Thoracic aorta (tissue), 2 donors: Measurements from ENCODE around the gene LTBR. TPM values are rescaled to one million over a fixed set of nuclear protein-coding genes. Genes with fewer than 3 reads are reported as not detected.
A peak's percentile ranks its signal among the peaks of the same experiment; 100 is the strongest.

Experiments used
- ATAC-seq: fragments of 150-250 bp; one replicate; pipeline ENCODE4 v1.8.0; 2017; ENCODE audit warnings: low read depth; ENCODE audit not compliant: insufficient number of reproducible peaks, low FRiP score
- DNase-seq: peaks from one replicate; pipeline ENCODE4 v3.0.0-alpha.2; 2020; ENCODE audit warnings: low spot score
- H3K27ac ChIP-seq, 2 donors: fragments of 200-600 bp; sonication (generic); 1 replicate in 1 of 2; 2 replicates in 1 of 2; pipeline ENCODE4 v1.5.1; 2016; ENCODE audit warnings: mild to moderate bottlenecking in 2 of 2, moderate library complexity in 2 of 2
- H3K27me3 ChIP-seq: fragments of 200-600 bp; sonication (generic); replicated peaks from 2 replicates; pipeline ENCODE4 v1.6.0; 2016; ENCODE audit warnings: mild to moderate bottlenecking; ENCODE audit not compliant: insufficient read depth
- H3K36me3 ChIP-seq: fragments of 200-600 bp; sonication (generic); one replicate; pipeline ENCODE4 v1.5.1; 2016
- H3K4me1 ChIP-seq, 2 donors: fragments of 200-600 bp; sonication (generic); 1 replicate in 1 of 2; 2 replicates in 1 of 2; pipeline versions ENCODE4 v1.5.1 to v1.6.0; 2016; ENCODE audit warnings: low read depth in 2 of 2, mild to moderate bottlenecking in 1 of 2; ENCODE audit not compliant: control insufficient read depth in 1 of 2
- H3K4me3 ChIP-seq: fragments of 200-600 bp; sonication (generic); 2 replicates; pipeline ENCODE4 v1.5.1; 2016; ENCODE audit warnings: mild to moderate bottlenecking
- H3K9me3 ChIP-seq: fragments of 200-600 bp; sonication (generic); 2 replicates; pipeline ENCODE4 v1.5.1; 2016
- total RNA-seq, 2 donors: library from RNA; depleted of rRNA; stranded (reverse); fragments of >200 nt; gene quantifications; one replicate each; pipeline versions ENCODE4 v1.1.0 to v1.2.3, GENCODE V29; 2016
- TF ChIP-seq, protein P1 (sequence below): fragments of 200-600 bp; sonication (generic); IDR thresholded peaks from one replicate; pipeline ENCODE4 v1.5.1; 2019; ENCODE audit warnings: antibody characterized with exemption

Gene LTBR
- total RNA-seq = 100 to 1,000 TPM; 176 to 217 TPM

DNA sequence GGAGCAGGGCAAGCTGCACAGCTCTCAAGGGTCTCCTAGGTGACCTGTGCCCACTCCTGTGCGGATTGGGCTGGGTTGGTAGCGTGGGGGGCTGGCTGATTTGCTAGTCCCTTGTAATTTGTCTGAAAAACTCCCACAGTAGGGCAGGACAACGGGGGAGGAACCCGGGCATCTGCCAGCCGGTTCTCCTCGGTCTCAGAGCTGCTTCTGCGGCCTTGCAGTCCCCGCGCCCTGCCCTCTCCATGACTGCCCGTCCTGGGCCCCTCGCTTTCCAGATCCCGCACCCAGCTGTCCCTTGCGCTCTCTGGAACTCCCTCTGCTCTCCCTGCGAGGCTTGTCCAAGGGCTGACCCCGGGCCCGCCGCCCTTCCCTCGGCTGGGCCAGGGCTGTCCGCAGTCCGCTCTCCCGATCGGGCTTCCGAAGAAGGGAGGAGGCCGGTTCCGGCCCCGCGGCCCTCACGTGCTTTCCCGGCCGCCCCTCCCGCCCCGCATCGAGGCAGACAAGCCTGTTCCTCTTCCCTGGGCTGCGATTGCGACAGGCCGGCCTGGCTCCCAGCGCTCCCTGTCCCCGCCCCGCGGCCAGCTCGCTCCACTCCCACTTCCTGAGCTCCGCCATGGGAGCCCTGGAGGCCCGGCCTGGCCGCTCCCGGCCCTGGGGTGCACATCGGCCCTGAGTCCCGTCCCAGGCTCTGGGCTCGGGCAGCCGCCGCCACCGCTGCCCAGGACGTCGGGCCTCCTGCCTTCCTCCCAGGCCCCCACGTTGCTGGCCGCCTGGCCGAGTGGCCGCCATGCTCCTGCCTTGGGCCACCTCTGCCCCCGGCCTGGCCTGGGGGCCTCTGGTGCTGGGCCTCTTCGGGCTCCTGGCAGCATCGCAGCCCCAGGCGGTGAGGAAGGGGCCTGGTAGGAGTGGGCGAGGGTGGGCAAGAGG is at the start of gene LTBR:
Gene LTBR, plus strand, starts transcription at position 591 of the 927 bp plus-strand sequence. Its CDS starts 197 bp downstream, at position 788.
- H3K4me3 ChIP-seq = peak within 1 kb of the TSS; percentile 89
- peaks cover 22 to 41% of the 10 kb centered on the region in 2 donors for H3K4me1 ChIP-seq

DNA sequence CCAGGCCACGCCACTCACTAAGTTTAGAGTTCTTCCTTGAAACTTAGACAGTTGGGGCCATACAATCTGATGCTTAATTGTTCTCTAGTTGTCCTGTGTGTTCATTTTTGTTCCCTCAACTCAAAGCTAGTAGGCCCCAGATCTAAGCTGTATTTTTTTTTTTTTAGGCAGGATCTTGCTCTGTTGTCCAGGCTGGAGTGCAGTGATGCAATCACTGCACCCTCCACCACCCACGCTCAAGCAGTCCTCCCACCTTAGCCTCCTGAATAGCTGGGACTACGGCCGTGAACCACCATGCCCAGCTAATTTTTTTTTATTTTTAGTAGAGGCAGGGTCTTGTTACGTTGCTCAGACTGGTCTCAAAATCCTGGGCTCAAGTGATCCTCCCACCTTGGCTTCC is 49.6 kb upstream of the LTBR start:
- TF ChIP-seq, protein P1, sequence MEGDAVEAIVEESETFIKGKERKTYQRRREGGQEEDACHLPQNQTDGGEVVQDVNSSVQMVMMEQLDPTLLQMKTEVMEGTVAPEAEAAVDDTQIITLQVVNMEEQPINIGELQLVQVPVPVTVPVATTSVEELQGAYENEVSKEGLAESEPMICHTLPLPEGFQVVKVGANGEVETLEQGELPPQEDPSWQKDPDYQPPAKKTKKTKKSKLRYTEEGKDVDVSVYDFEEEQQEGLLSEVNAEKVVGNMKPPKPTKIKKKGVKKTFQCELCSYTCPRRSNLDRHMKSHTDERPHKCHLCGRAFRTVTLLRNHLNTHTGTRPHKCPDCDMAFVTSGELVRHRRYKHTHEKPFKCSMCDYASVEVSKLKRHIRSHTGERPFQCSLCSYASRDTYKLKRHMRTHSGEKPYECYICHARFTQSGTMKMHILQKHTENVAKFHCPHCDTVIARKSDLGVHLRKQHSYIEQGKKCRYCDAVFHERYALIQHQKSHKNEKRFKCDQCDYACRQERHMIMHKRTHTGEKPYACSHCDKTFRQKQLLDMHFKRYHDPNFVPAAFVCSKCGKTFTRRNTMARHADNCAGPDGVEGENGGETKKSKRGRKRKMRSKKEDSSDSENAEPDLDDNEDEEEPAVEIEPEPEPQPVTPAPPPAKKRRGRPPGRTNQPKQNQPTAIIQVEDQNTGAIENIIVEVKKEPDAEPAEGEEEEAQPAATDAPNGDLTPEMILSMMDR = no peak
- H3K27ac ChIP-seq = peak overlapping the region; percentile 98 to 99
- no peak for ATAC-seq
- peak overlapping the region; percentile 89 for H3K4me3 ChIP-seq
- H3K9me3 ChIP-seq = no peaks in the 10 kb centered on the region
- no peaks in the 10 kb centered on the region for H3K27me3 ChIP-seq
- no peak for DNase-seq
- peaks cover 37 to 84% of the 10 kb centered on the region in 2 donors for H3K4me1 ChIP-seq
- peaks cover 47% of the 10 kb centered on the region for H3K36me3 ChIP-seq

More for the DNA sequence above, at the start of gene LTBR:
- Histone ChIP-seq H3K36me3 (peaks cover 25% of the 10 kb centered on the region), H3K27ac (peak within 1 kb of the TSS; percentile 96 to 99), H3K27me3 (no peaks in the 10 kb centered on the region), H3K9me3 (no peaks in the 10 kb centered on the region)
- ATAC-seq = peak; percentile 72
- peak; percentile 80 for DNase-seq
- TF ChIP-seq, protein P1 = no peak

DNA sequence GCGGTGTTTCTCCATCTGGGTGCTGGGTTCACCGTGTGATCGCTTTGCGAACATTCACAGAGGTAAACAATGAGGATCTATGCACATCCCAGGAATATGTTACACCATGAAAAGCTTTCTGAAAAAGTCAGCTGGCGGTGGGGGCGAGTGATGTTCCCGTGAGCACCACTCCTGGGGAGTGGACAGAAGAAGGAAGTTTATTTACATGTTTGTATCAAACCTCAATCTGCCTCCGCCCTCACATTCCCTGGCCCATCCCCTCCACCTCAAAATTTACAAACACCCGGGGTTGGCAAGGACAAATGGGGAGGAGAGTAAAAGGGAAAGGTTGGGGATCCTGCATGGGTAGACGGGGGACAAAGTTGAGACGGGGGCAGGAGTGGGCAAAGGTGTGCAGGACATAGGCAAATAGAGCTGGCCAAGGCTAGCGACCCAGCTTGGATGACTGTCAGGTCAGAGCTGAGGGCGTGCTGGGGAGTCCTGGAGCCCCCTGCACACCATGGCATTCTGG is 49.0 kb upstream of the LTBR start:
- TF ChIP-seq, protein P1 = no peak
- Histone ChIP-seq H3K36me3 (peaks cover 40% of the 10 kb centered on the region), H3K27ac (peak overlapping the region; percentile 98 to 99), H3K4me1 (peaks cover 37 to 81% of the 10 kb centered on the region in 2 donors), H3K27me3 (no peaks in the 10 kb centered on the region), H3K4me3 (peak overlapping the region; percentile 89), H3K9me3 (no peaks in the 10 kb centered on the region)
- no peak for ATAC-seq
- DNase-seq = no peak

DNA sequence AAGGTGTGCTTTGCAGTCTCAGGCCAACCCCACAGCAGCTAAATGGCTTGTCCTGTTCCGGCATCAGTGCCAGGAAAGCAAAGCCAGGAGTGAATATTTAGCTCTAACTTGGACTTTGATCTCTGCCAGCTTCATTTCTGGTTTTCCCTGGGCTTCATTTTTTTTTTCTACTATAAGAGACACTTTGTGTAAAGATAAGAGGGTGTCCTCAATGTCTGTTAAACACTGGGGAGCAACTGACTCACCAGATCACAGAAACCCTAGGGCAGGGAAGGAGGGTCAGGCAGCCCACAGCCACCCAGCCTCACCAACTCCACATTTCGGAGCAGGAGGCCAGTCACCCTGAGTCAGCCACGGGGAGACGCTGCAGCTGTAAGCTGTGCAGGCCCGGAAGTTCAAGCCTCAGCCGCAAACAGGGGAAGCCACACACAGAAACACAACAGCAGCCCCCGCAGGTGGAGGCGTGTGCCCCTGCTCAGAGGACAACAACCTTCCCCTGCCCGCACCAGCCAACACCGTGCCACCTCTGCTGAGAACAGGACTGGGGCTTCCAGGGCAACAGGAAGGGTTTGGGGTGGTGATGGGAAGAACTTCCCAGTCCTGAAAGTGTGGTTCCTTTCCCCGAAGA is 48.4 kb upstream of the LTBR start:
- Histone ChIP-seq H3K27ac (peak overlapping the region; percentile 98 to 99), H3K4me1 (peaks cover 37 to 76% of the 10 kb centered on the region in 2 donors), H3K36me3 (peaks cover 35% of the 10 kb centered on the region), H3K4me3 (peak overlapping the region; percentile 89), H3K27me3 (no peaks in the 10 kb centered on the region), H3K9me3 (no peaks in the 10 kb centered on the region)
- DNase-seq (peak; percentile 80), ATAC-seq (peak; percentile 22)
- TF ChIP-seq, protein P1 = peak; percentile 55
